NT2/D1 (cell line): ENCODE results near the gene PHF2.

Experiments
- SUZ12 ChIP-seq: IDR thresholded peaks from 2 replicates; pipeline ENCODE4 v1.6.1; 2011; ENCODE audit not compliant: insufficient read length, insufficient read depth; ENCODE audit errors: extremely low read depth
- YY1 ChIP-seq: IDR thresholded peaks from 2 replicates; pipeline ENCODE4 v1.6.1; 2011; ENCODE audit not compliant: insufficient read length, insufficient read depth
- ZNF274 ChIP-seq: IDR thresholded peaks from 2 replicates; pipeline ENCODE4 v1.6.1; 2011; ENCODE audit warnings: mild to moderate bottlenecking, low read depth, low read length

DNA sequence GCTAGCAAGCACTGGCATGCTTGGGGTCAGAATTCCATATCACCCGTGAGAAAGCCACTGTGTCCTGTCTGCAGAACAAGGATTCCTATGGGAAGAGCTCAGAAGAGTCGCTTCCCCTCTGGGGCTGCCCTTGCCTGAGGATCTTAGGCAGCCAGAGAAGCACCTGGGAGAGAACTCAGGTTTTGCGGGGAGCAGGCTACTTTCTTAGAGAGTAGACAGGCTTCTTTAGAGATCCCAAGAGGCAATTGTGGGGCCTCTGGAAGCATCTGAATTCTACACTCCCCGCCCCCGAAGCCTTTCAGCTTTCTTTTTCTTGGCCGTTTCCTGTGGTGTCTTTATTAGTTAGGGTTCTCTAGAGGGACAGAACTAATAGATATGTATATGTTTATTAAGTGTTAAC lies 40.9 kb downstream of the PHF2 start:
- TF ChIP-seq YY1 (no peak), ZNF274 (no peak), SUZ12 (no peak)
